HCT116 (cell line): ENCODE results near the gene AQP5. TPM values are rescaled to one million over a fixed set of nuclear protein-coding genes. Genes with fewer than 3 reads are reported as not detected.

Experiments used
- ATAC-seq: fragments of 200-7000 bp; cut with Tn5 transposase; 2 replicates; pipeline ENCODE4 v1.9.1; 2020; ENCODE audit warnings: mild to moderate bottlenecking, moderate library complexity
- BruUV-seq: library from RNA; stranded (reverse); fragments of 400-500 nt; replicated peaks from 2 replicates; lab custom pipeline; 2021; lab: Mats Ljungman, UMichigan
- CTCF ChIA-PET: fragments of 300-600 bp; sonication (Branson Sonifier 250); formaldehyde crosslinking; loops from one replicate; lab custom pipeline; 2021; ENCODE audit warnings: antibody characterized with exemption; lab: Charles Lee
- POLR2A ChIA-PET: fragments of 300-600, 350-600 bp; sonication (Branson Sonifier 250); formaldehyde crosslinking; loops from one replicate; lab custom pipeline; 2021; ENCODE audit warnings: antibody characterized with exemption; lab: Charles Lee
- RAD21 ChIA-PET, 2 experiments: fragments of 300-600 bp; sonication (Branson Sonifier 250); formaldehyde crosslinking; loops; one replicate each; lab custom pipeline; 2023; ENCODE audit warnings: low total read pairs in 2 of 2; ENCODE audit not compliant: uncharacterized antibody in 2 of 2, unreplicated experiment in 2 of 2, low non-redundant PET in 1 of 2; lab: Charles Lee
- DNase-seq: peaks from one replicate; pipeline ENCODE4 v3.0.0-alpha.2; 2010; ENCODE audit warnings: low read depth, low spot score
- H2AFZ ChIP-seq: fragments of 200-600 bp; shearing (Covaris generic), sonication (generic); 2 replicates; pipeline ENCODE4 v1.6.1; 2017; ENCODE audit warnings: low read depth, mixed run types, mixed read lengths, antibody characterized with exemption, low read length; ENCODE audit not compliant: poor library complexity, severe bottlenecking
- H3K27ac ChIP-seq: 2 replicates; pipeline ENCODE4 v1.5.1; 2012; ENCODE audit warnings: low read depth, low read length
- H3K27me3 ChIP-seq: fragments of 200-600 bp; sonication (generic); 2 replicates; pipeline ENCODE4 v1.6.1; 2016; ENCODE audit warnings: mixed run types, low read length, mixed read lengths; ENCODE audit not compliant: insufficient read depth
- H3K36me3 ChIP-seq, 2 experiments: fragments of 200-500 bp in 1 of 2; fragments of 200-600 bp in 1 of 2; sonication (Bioruptor generic) in 1 of 2; sonication (generic) in 1 of 2; 2 replicates each; pipeline versions ENCODE4 v1.5.1 to v1.6.1; 2014 to 2016; ENCODE audit warnings: low read length in 2 of 2, inconsistent platforms in 1 of 2, mixed read lengths in 1 of 2, mixed run types in 1 of 2; ENCODE audit not compliant: insufficient read depth in 2 of 2, control insufficient read depth in 1 of 2
- H3K4me1 ChIP-seq, 2 experiments: fragments of 200-600 bp in 1 of 2; sonication (generic) in 1 of 2; 2 replicates each; pipeline versions ENCODE4 v1.5.1 to v1.6.1; 2012 to 2017; ENCODE audit warnings: low read length in 2 of 2, inconsistent platforms in 1 of 2, mild to moderate bottlenecking in 1 of 2, mixed read lengths in 1 of 2, mixed run types in 1 of 2, moderate library complexity in 1 of 2; ENCODE audit not compliant: insufficient read depth in 2 of 2, control insufficient read depth in 1 of 2
- H3K4me2 ChIP-seq: fragments of 200-600 bp; sonication (generic); 2 replicates; pipeline ENCODE4 v1.6.1; 2017; ENCODE audit warnings: mixed run types, low read length, mixed read lengths
- H3K4me3 ChIP-seq, 2 experiments: fragments of 200-600 bp in 1 of 2; sonication (generic) in 1 of 2; replicated peaks in 1 of 2; 2 replicates each; pipeline ENCODE4 v1.5.1; 2011 to 2016; ENCODE audit warnings: low read length in 2 of 2, control low read depth in 1 of 2, low read depth in 1 of 2, mild to moderate bottlenecking in 1 of 2, mixed read lengths in 1 of 2, mixed run types in 1 of 2
- H3K79me2 ChIP-seq: fragments of 200-600 bp; sonication (generic); 2 replicates; pipeline ENCODE4 v1.6.1; 2017; ENCODE audit warnings: mild to moderate bottlenecking, mixed run types, low read length, moderate library complexity, mixed read lengths; ENCODE audit not compliant: insufficient read depth
- H3K9ac ChIP-seq: fragments of 200-600 bp; sonication (generic); 2 replicates; pipeline ENCODE4 v1.6.1; 2016; ENCODE audit warnings: low read length, mixed read lengths
- H3K9me2 ChIP-seq: fragments of 200-600 bp; sonication (generic), shearing (Covaris generic); 2 replicates; pipeline ENCODE4 v1.6.1; 2017; ENCODE audit warnings: mixed run types, mild to moderate bottlenecking, moderate library complexity; ENCODE audit not compliant: insufficient read depth
- H3K9me3 ChIP-seq, 2 experiments: fragments of 200-500 bp in 1 of 2; fragments of 200-600 bp in 1 of 2; sonication (Bioruptor generic) in 1 of 2; sonication (generic) in 1 of 2; 2 replicates each; pipeline ENCODE4 v1.6.1; 2014 to 2017; ENCODE audit warnings: low read length in 2 of 2, mixed read lengths in 2 of 2, inconsistent platforms in 1 of 2, low read depth in 1 of 2, mild to moderate bottlenecking in 1 of 2, mixed run types in 1 of 2, moderate library complexity in 1 of 2; ENCODE audit not compliant: control insufficient read depth in 1 of 2, insufficient read depth in 1 of 2
- H4K20me1 ChIP-seq: fragments of 200-600 bp; sonication (generic), shearing (Covaris generic); 2 replicates; pipeline ENCODE4 v1.6.1; 2017; ENCODE audit warnings: mixed run types, mild to moderate bottlenecking, moderate library complexity; ENCODE audit not compliant: insufficient read depth
- CEBPB ChIP-seq: IDR thresholded peaks from 2 replicates; pipeline ENCODE4 v1.6.1; 2012; ENCODE audit warnings: low read depth
- EGR1 ChIP-seq: IDR thresholded peaks from 2 replicates; pipeline ENCODE4 v1.6.1; 2012; ENCODE audit warnings: low read depth
- ELF1 ChIP-seq: IDR thresholded peaks from 2 replicates; pipeline ENCODE4 v1.6.1; 2012; ENCODE audit warnings: low read depth, borderline replicate concordance
- EZH2 ChIP-seq: fragments of 200-600 bp; sonication (generic); IDR thresholded peaks from 2 replicates; pipeline ENCODE4 v1.6.1; 2017; ENCODE audit warnings: antibody characterized with exemption, mixed run types
- EZH2phosphoT487 ChIP-seq: fragments of 200-600 bp; IDR thresholded peaks from 2 replicates; pipeline ENCODE4 v1.6.1; 2018; ENCODE audit warnings: antibody characterized with exemption, borderline replicate concordance
- FOSL1 ChIP-seq: IDR thresholded peaks from 2 replicates; pipeline ENCODE4 v1.6.1; 2012; ENCODE audit warnings: low read depth
- JUND ChIP-seq: IDR thresholded peaks from 2 replicates; pipeline ENCODE4 v1.6.1; 2012
- MAX ChIP-seq: IDR thresholded peaks from 2 replicates; pipeline ENCODE4 v1.6.1; 2012
- POLR2A ChIP-seq: IDR thresholded peaks from 2 replicates; pipeline ENCODE4 v1.7.0; 2011; ENCODE audit warnings: borderline replicate concordance; ENCODE audit not compliant: insufficient read depth, insufficient read length; ENCODE audit errors: extremely low read depth
- POLR2AphosphoS5 ChIP-seq: IDR thresholded peaks from 2 replicates; pipeline ENCODE4 v1.6.1; 2011; ENCODE audit warnings: mild to moderate bottlenecking, low read depth, low read length, moderate library complexity
- SIN3A ChIP-seq: IDR thresholded peaks from 2 replicates; pipeline ENCODE4 v1.6.1; 2012; ENCODE audit warnings: low read depth
- SP1 ChIP-seq: IDR thresholded peaks from 2 replicates; pipeline ENCODE4 v1.6.1; 2012; ENCODE audit warnings: low read depth
- SRF ChIP-seq: IDR thresholded peaks from 2 replicates; pipeline ENCODE4 v1.6.1; 2012; ENCODE audit warnings: low read depth
- TCF7L2 ChIP-seq: IDR thresholded peaks from 2 replicates; pipeline ENCODE4 v1.7.0; 2011; ENCODE audit warnings: borderline replicate concordance, inconsistent platforms; ENCODE audit not compliant: insufficient read depth, insufficient read length; ENCODE audit errors: extremely low read depth
- YY1 ChIP-seq: IDR thresholded peaks from 2 replicates; pipeline ENCODE4 v1.6.1; 2011; ENCODE audit warnings: low read length, low read depth, moderate library complexity, mild to moderate bottlenecking; ENCODE audit not compliant: insufficient replicate concordance; ENCODE audit errors: extremely low read depth
- ZFX ChIP-seq: fragments of 450-650 bp; IDR thresholded peaks from 2 replicates; pipeline ENCODE4 v1.6.1; 2017
- intact Hi-C: fragments of 100-400 bp; cut with micrococcal nuclease; formaldehyde crosslinking; loops from 2 replicates; pipeline ENCODE4 v1.10.0; 2022
- total RNA-seq: library from RNA; stranded (reverse); gene quantifications from one replicate; pipeline ENCODE4 v1.2.1, GENCODE V29; 2021; ENCODE audit not compliant: unreplicated experiment
- TF ChIP-seq, protein P1 (sequence below), 3 experiments: fragments of 200-600 bp in 1 of 3; sonication (generic) in 1 of 3; IDR thresholded peaks in 2 of 3; conservative IDR thresholded peaks in 1 of 3; 2 replicates each; pipeline ENCODE4 v1.5.1; 2012 to 2017; ENCODE audit warnings: low read depth in 2 of 3, low read length in 2 of 3, antibody characterized with exemption in 1 of 3, borderline replicate concordance in 1 of 3, control low read depth in 1 of 3, mild to moderate bottlenecking in 1 of 3, mixed read lengths in 1 of 3, mixed run types in 1 of 3, moderate library complexity in 1 of 3; ENCODE audit not compliant: insufficient read depth in 1 of 3

AQP5 gene
- total RNA-seq, 1 experiment from 2014 or later, result not detected

GRCh38 chr12:49970658-49971057 lies 9.0 kb downstream of the AQP5 start:
- no peak for TF ChIP-seq SP1
- ChIA-PET POLR2A (no interaction called here), CTCF (interaction anchor here (1.4 kb wide), 1 partner anchor 25 kb away, joined by 3 read pairs; no protein-coding TSS in a partner anchor), RAD21 (no interaction called here)
- Histone ChIP-seq H2AFZ (no peak overlapping the region), H3K9me2 (no peaks in the 10 kb centered on the region), H4K20me1 (no peaks in the 10 kb centered on the region), H3K36me3 (no peaks in the 10 kb centered on the region), H3K9me3 (no peaks in the 10 kb centered on the region), H3K4me3 (no peak overlapping the region), H3K9ac (no peak overlapping the region), H3K79me2 (no peaks in the 10 kb centered on the region), H3K4me1 (peaks cover 0 to 16% of the 10 kb centered on the region in 2 experiments; a peak in 2 of 4 replicates), H3K27ac (no peak overlapping the region), H3K4me2 (no peak overlapping the region), H3K27me3 (0 out of 2 replicates have a peak, but pooled peaks cover 5% of the 10 kb centered on the region)
- intact Hi-C loops, result no loop called here
- no peak for DNase-seq
- BruUV-seq, result no TSS peak
- ATAC-seq, result no peak

GRCh38 chr12:49971141-49971540 lies 9.5 kb downstream of the AQP5 start:
- TF ChIP-seq EZH2phosphoT487, result no peak
- TF ChIP-seq POLR2AphosphoS5, result no peak
- TF ChIP-seq CEBPB, result no peak
- TF ChIP-seq YY1, result no peak
- no peak for TF ChIP-seq EGR1
- TF ChIP-seq MAX, result no peak
- TF ChIP-seq ELF1, result no peak
- TF ChIP-seq, protein P1, sequence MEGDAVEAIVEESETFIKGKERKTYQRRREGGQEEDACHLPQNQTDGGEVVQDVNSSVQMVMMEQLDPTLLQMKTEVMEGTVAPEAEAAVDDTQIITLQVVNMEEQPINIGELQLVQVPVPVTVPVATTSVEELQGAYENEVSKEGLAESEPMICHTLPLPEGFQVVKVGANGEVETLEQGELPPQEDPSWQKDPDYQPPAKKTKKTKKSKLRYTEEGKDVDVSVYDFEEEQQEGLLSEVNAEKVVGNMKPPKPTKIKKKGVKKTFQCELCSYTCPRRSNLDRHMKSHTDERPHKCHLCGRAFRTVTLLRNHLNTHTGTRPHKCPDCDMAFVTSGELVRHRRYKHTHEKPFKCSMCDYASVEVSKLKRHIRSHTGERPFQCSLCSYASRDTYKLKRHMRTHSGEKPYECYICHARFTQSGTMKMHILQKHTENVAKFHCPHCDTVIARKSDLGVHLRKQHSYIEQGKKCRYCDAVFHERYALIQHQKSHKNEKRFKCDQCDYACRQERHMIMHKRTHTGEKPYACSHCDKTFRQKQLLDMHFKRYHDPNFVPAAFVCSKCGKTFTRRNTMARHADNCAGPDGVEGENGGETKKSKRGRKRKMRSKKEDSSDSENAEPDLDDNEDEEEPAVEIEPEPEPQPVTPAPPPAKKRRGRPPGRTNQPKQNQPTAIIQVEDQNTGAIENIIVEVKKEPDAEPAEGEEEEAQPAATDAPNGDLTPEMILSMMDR (IDR thresholded peaks at IDR 0.05 in 2 of 3, conservative IDR thresholded peaks at IDR 0.05 in 1 of 3; ENCODE audit: borderline replicate concordance in 1 of 3, insufficient read depth in 1 of 3, low read depth in 2 of 3, low read length in 2 of 3), result no peak
- TF ChIP-seq EZH2, result no peak
- TF ChIP-seq JUND, result no peak
- no peak for TF ChIP-seq ZFX
- TF ChIP-seq FOSL1, result no peak
- TF ChIP-seq POLR2A, result no peak
- no peak for TF ChIP-seq SIN3A
- TF ChIP-seq SRF, result no peak
- no peak for TF ChIP-seq SP1
- TF ChIP-seq TCF7L2, result no peak
- ChIA-PET CTCF (interaction anchor here (1.4 kb wide), 1 partner anchor 26 kb away, joined by 3 read pairs; no protein-coding TSS in a partner anchor), POLR2A (interaction anchor here (0.6 kb wide), 1 partner anchor 47 kb away, joined by 3 read pairs; no protein-coding TSS in a partner anchor), RAD21 (interaction anchor here in 1 of 2 experiments (0.6 kb wide), 1 partner anchor 122 kb away, joined by 5 read pairs; no protein-coding TSS in a partner anchor)
- no peak overlapping the region for H3K27ac ChIP-seq
- ATAC-seq (no peak), DNase-seq (no peak)
- H3K9me2 ChIP-seq, result no peaks in the 10 kb centered on the region
- H3K79me2 ChIP-seq, result no peaks in the 10 kb centered on the region
- no peak overlapping the region for H3K9ac ChIP-seq
- H2AFZ ChIP-seq, result no peak overlapping the region
- BruUV-seq, result no TSS peak
- no peaks in the 10 kb centered on the region for H3K9me3 ChIP-seq
- H4K20me1 ChIP-seq, result no peaks in the 10 kb centered on the region
- intact Hi-C loops, result no loop called here
- no peak overlapping the region for H3K4me3 ChIP-seq
- H3K4me1 ChIP-seq, result peaks cover 0 to 16% of the 10 kb centered on the region in 2 experiments; a peak in 2 of 4 replicates
- H3K36me3 ChIP-seq, result no peaks in the 10 kb centered on the region
- H3K4me2 ChIP-seq, result no peak overlapping the region
- H3K27me3 ChIP-seq, result 0 out of 2 replicates have a peak, but pooled peaks cover 5% of the 10 kb centered on the region
